Measurements from ENCODE around the gene MAPT. TPM values are rescaled to one million over a fixed set of nuclear protein-coding genes. Genes with fewer than 3 reads are reported as not detected.

MAPT gene
- polyA plus RNA-seq, 1 donor: 10.0 TPM

- H3K27ac ChIP-seq (ENCODE audit: low read length): no peak overlapping the region
- no peaks in the 10 kb centered on the region for H3K4me1 ChIP-seq (ENCODE audit: control insufficient read depth, insufficient read depth, low read length)
- no CpG with 5 or more reads among the region's 17 CpGs for WGBS (ENCODE audit: insufficient coverage, low lambda C conversion rate)
- DNase-seq: no peak
- H3K9me3 ChIP-seq (ENCODE audit: control insufficient read depth, low read depth, low read length): no peaks in the 10 kb centered on the region
- no peak overlapping the region for H3K4me3 ChIP-seq (ENCODE audit: low read length)
- H3K27me3 ChIP-seq (ENCODE audit: control insufficient read depth, insufficient read depth, low read length): no peaks in the 10 kb centered on the region
- H3K36me3 ChIP-seq (ENCODE audit: control insufficient read depth, insufficient read depth, low read length): peaks cover 59% of the 10 kb centered on the region
Measured at GRCh38 chr17:46026166-46027047, 132.1 kb downstream of the MAPT start.

GRCh38 chr17:46027048-46027975 lies 133.0 kb downstream of the MAPT start:
- peaks cover 68% of the 10 kb centered on the region for H3K36me3 ChIP-seq (ENCODE audit: control insufficient read depth, insufficient read depth, low read length)
- no CpG with 5 or more reads among the region's 12 CpGs for WGBS (ENCODE audit: insufficient coverage, low lambda C conversion rate)

DNA sequence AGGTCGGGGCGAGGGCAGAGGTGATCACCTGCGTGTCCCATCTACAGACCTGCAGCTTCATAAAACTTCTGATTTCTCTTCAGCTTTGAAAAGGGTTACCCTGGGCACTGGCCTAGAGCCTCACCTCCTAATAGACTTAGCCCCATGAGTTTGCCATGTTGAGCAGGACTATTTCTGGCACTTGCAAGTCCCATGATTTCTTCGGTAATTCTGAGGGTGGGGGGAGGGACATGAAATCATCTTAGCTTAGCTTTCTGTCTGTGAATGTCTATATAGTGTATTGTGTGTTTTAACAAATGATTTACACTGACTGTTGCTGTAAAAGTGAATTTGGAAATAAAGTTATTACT lies 133.6 kb downstream of the MAPT start:
- H3K36me3 ChIP-seq (ENCODE audit: control insufficient read depth, insufficient read depth, low read length): peaks cover 71% of the 10 kb centered on the region
- no peaks in the 10 kb centered on the region for H3K9me3 ChIP-seq (ENCODE audit: control insufficient read depth, low read depth, low read length)
- no CpG with 5 or more reads among the region's 4 CpGs for WGBS (ENCODE audit: insufficient coverage, low lambda C conversion rate)
- no peaks in the 10 kb centered on the region for H3K4me1 ChIP-seq (ENCODE audit: control insufficient read depth, insufficient read depth, low read length)
- no peaks in the 10 kb centered on the region for H3K27me3 ChIP-seq (ENCODE audit: control insufficient read depth, insufficient read depth, low read length)
- no peak for DNase-seq
- no peak overlapping the region for H3K27ac ChIP-seq (ENCODE audit: low read length)
- no peak overlapping the region for H3K4me3 ChIP-seq (ENCODE audit: low read length)

More at GRCh38 chr17:46027048-46027975, 133.0 kb downstream of the MAPT start:
- H3K27ac ChIP-seq (ENCODE audit: low read length): no peak overlapping the region
- H3K27me3 ChIP-seq (ENCODE audit: control insufficient read depth, insufficient read depth, low read length): no peaks in the 10 kb centered on the region
- no peak overlapping the region for H3K4me3 ChIP-seq (ENCODE audit: low read length)
- H3K4me1 ChIP-seq (ENCODE audit: control insufficient read depth, insufficient read depth, low read length): no peaks in the 10 kb centered on the region
- no peaks in the 10 kb centered on the region for H3K9me3 ChIP-seq (ENCODE audit: control insufficient read depth, low read depth, low read length)
- no peak for DNase-seq

DNA sequence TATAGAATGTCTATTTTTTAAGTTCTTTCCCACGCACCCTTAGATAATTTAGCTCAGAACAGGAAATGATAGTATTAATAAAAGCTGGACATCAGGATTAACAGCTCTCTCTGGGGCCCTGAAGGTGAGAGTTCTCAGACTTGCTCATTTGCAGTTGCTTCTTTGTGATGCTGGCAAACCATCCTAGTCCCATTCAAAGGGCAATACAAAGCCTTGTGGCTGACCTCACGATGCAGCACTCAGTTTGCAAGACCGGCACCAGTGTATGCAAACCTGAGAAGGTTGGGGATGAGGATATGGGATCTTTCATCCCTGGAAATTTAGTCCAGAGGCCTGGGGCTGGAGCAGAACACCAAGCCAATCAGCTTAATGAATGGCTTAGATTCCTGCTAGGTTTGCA lies 134.0 kb downstream of the MAPT start:
- Histone ChIP-seq H3K36me3 (ENCODE audit: control insufficient read depth, insufficient read depth, low read length) (peaks cover 73% of the 10 kb centered on the region), H3K27me3 (ENCODE audit: control insufficient read depth, insufficient read depth, low read length) (no peaks in the 10 kb centered on the region), H3K27ac (ENCODE audit: low read length) (no peak overlapping the region), H3K4me1 (ENCODE audit: control insufficient read depth, insufficient read depth, low read length) (no peaks in the 10 kb centered on the region), H3K4me3 (ENCODE audit: low read length) (no peak overlapping the region), H3K9me3 (ENCODE audit: control insufficient read depth, low read depth, low read length) (no peaks in the 10 kb centered on the region)
- DNase-seq: no peak
- WGBS (ENCODE audit: insufficient coverage, low lambda C conversion rate): no CpG with 5 or more reads among the region's 3 CpGs

- peaks cover 80% of the 10 kb centered on the region for H3K36me3 ChIP-seq (ENCODE audit: control insufficient read depth, insufficient read depth, low read length)
- H3K27me3 ChIP-seq (ENCODE audit: control insufficient read depth, insufficient read depth, low read length): no peaks in the 10 kb centered on the region
- H3K27ac ChIP-seq (ENCODE audit: low read length): no peak overlapping the region
- no peaks in the 10 kb centered on the region for H3K4me1 ChIP-seq (ENCODE audit: control insufficient read depth, insufficient read depth, low read length)
- no peak for DNase-seq
- no peaks in the 10 kb centered on the region for H3K9me3 ChIP-seq (ENCODE audit: control insufficient read depth, low read depth, low read length)
- WGBS (ENCODE audit: insufficient coverage, low lambda C conversion rate): no CpG with 5 or more reads among the region's 4 CpGs
- no peak overlapping the region for H3K4me3 ChIP-seq (ENCODE audit: low read length)
Measured at GRCh38 chr17:46028981-46029565, 134.7 kb downstream of the MAPT start.

GRCh38 chr17:46029627-46030026 lies 135.3 kb downstream of the MAPT start:
- peaks cover 86% of the 10 kb centered on the region for H3K36me3 ChIP-seq (ENCODE audit: control insufficient read depth, insufficient read depth, low read length)
- no peaks in the 10 kb centered on the region for H3K4me1 ChIP-seq (ENCODE audit: control insufficient read depth, insufficient read depth, low read length)
- DNase-seq: no peak
- 100% methylated on average over 1 of the region's 6 CpGs for WGBS (ENCODE audit: insufficient coverage, low lambda C conversion rate)
- no peak overlapping the region for H3K4me3 ChIP-seq (ENCODE audit: low read length)
- no peak overlapping the region for H3K27ac ChIP-seq (ENCODE audit: low read length)
- H3K9me3 ChIP-seq (ENCODE audit: control insufficient read depth, low read depth, low read length): no peaks in the 10 kb centered on the region
- no peaks in the 10 kb centered on the region for H3K27me3 ChIP-seq (ENCODE audit: control insufficient read depth, insufficient read depth, low read length)

GRCh38 chr17:46030752-46031151 lies 136.4 kb downstream of the MAPT start:
- Histone ChIP-seq H3K9me3 (ENCODE audit: control insufficient read depth, low read depth, low read length) (no peaks in the 10 kb centered on the region), H3K27ac (ENCODE audit: low read length) (no peak overlapping the region), H3K4me1 (ENCODE audit: control insufficient read depth, insufficient read depth, low read length) (no peaks in the 10 kb centered on the region), H3K36me3 (ENCODE audit: control insufficient read depth, insufficient read depth, low read length) (peaks cover 91% of the 10 kb centered on the region), H3K4me3 (ENCODE audit: low read length) (no peak overlapping the region), H3K27me3 (ENCODE audit: control insufficient read depth, insufficient read depth, low read length) (no peaks in the 10 kb centered on the region)
- no peak for DNase-seq
- WGBS (ENCODE audit: insufficient coverage, low lambda C conversion rate): 100% methylated on average over 1 of the region's 3 CpGs

GRCh38 chr17:46031440-46031839 lies 137.1 kb downstream of the MAPT start:
- H3K4me1 ChIP-seq (ENCODE audit: control insufficient read depth, insufficient read depth, low read length): no peaks in the 10 kb centered on the region
- no peaks in the 10 kb centered on the region for H3K27me3 ChIP-seq (ENCODE audit: control insufficient read depth, insufficient read depth, low read length)
- no peak overlapping the region for H3K27ac ChIP-seq (ENCODE audit: low read length)
- no peak for DNase-seq
- no peak overlapping the region for H3K4me3 ChIP-seq (ENCODE audit: low read length)
- no peaks in the 10 kb centered on the region for H3K9me3 ChIP-seq (ENCODE audit: control insufficient read depth, low read depth, low read length)
- no CpG with 5 or more reads among the region's 16 CpGs for WGBS (ENCODE audit: insufficient coverage, low lambda C conversion rate)
- H3K36me3 ChIP-seq (ENCODE audit: control insufficient read depth, insufficient read depth, low read length): peaks cover 88% of the 10 kb centered on the region

- Histone ChIP-seq H3K27me3 (ENCODE audit: control insufficient read depth, insufficient read depth, low read length) (no peaks in the 10 kb centered on the region), H3K4me3 (ENCODE audit: low read length) (no peak overlapping the region), H3K9me3 (ENCODE audit: control insufficient read depth, low read depth, low read length) (no peaks in the 10 kb centered on the region), H3K36me3 (ENCODE audit: control insufficient read depth, insufficient read depth, low read length) (peaks cover 88% of the 10 kb centered on the region), H3K4me1 (ENCODE audit: control insufficient read depth, insufficient read depth, low read length) (no peaks in the 10 kb centered on the region), H3K27ac (ENCODE audit: low read length) (no peak overlapping the region)
- WGBS (ENCODE audit: insufficient coverage, low lambda C conversion rate): no CpG with 5 or more reads among the region's 8 CpGs
- DNase-seq: no peak
Measured at GRCh38 chr17:46031920-46032319, 137.6 kb downstream of the MAPT start.

GRCh38 chr17:46032909-46033308 lies 138.6 kb downstream of the MAPT start:
- peaks cover 89% of the 10 kb centered on the region for H3K36me3 ChIP-seq (ENCODE audit: control insufficient read depth, insufficient read depth, low read length)
- no peak overlapping the region for H3K27ac ChIP-seq (ENCODE audit: low read length)
- H3K9me3 ChIP-seq (ENCODE audit: control insufficient read depth, low read depth, low read length): no peaks in the 10 kb centered on the region
- no CpG with 5 or more reads among the region's 11 CpGs for WGBS (ENCODE audit: insufficient coverage, low lambda C conversion rate)
- H3K27me3 ChIP-seq (ENCODE audit: control insufficient read depth, insufficient read depth, low read length): no peaks in the 10 kb centered on the region
- no peak overlapping the region for H3K4me3 ChIP-seq (ENCODE audit: low read length)
- no peak for DNase-seq
- H3K4me1 ChIP-seq (ENCODE audit: control insufficient read depth, insufficient read depth, low read length): no peaks in the 10 kb centered on the region
